ENCODE results near the gene CTTNBP2NL.

CTTNBP2NL gene

GRCh38 chr1:112383759-112384370 lies 12.1 kb upstream of the CTTNBP2NL start:
- no peak overlapping the region for H3K27ac ChIP-seq
- no peak overlapping the region for H3K4me3 ChIP-seq (ENCODE audit: low read depth, low read length)
- DNase-seq, result no peak
- no peaks in the 10 kb centered on the region for H3K9me3 ChIP-seq (ENCODE audit: severe bottlenecking)
- TF ChIP-seq, protein P1, sequence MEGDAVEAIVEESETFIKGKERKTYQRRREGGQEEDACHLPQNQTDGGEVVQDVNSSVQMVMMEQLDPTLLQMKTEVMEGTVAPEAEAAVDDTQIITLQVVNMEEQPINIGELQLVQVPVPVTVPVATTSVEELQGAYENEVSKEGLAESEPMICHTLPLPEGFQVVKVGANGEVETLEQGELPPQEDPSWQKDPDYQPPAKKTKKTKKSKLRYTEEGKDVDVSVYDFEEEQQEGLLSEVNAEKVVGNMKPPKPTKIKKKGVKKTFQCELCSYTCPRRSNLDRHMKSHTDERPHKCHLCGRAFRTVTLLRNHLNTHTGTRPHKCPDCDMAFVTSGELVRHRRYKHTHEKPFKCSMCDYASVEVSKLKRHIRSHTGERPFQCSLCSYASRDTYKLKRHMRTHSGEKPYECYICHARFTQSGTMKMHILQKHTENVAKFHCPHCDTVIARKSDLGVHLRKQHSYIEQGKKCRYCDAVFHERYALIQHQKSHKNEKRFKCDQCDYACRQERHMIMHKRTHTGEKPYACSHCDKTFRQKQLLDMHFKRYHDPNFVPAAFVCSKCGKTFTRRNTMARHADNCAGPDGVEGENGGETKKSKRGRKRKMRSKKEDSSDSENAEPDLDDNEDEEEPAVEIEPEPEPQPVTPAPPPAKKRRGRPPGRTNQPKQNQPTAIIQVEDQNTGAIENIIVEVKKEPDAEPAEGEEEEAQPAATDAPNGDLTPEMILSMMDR (IDR thresholded peaks at IDR 0.05; ENCODE audit: low read depth, low read length), result no peak
- no peaks in the 10 kb centered on the region for H3K36me3 ChIP-seq
- H3K27me3 ChIP-seq (ENCODE audit: insufficient read depth, low read depth, severe bottlenecking), result no peaks in the 10 kb centered on the region

DNA sequence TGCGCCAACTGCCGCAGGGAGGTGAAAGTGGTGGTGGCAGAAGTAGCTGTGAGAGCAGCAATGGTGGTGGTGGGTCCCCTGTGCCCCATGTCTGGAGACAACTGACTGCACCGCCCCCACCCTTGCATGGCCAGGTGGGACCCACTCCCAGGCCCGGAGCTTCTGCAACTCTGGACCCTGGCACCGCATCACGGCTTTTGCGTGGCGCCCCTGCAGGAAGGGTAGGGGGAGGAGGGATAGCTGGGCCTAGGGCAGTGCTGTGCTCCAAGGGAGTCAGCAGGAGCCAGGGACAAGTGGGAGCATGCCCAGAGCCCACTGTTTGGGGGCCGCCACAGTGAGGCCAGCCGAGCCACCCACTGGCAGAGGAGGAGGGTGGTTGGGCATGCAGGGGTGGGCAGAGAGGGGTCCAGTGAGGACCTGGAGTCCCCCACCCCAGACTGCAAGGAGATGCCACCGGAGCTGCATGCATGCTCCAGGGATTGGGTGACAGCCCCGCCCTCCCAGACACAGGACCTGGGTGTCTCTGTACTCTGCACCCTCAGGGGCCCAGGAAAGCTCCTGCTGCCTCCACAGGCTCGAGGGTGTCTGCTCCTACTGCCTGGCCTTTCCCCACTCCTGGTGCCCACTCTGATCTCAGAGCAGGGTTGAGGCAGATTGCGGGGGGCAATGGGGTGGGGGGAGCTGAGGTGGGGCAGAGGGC lies 9.8 kb upstream of the CTTNBP2NL start:
- no peaks in the 10 kb centered on the region for H3K9me3 ChIP-seq (ENCODE audit: severe bottlenecking)
- H3K27me3 ChIP-seq (ENCODE audit: insufficient read depth, low read depth, severe bottlenecking), result no peaks in the 10 kb centered on the region
- no peaks in the 10 kb centered on the region for H3K36me3 ChIP-seq
- H3K4me3 ChIP-seq (ENCODE audit: low read depth, low read length), result no peak overlapping the region
- H3K27ac ChIP-seq, result no peak overlapping the region
- TF ChIP-seq, protein P1 (IDR thresholded peaks at IDR 0.05; ENCODE audit: low read depth, low read length), result no peak
- no peak for DNase-seq

DNA sequence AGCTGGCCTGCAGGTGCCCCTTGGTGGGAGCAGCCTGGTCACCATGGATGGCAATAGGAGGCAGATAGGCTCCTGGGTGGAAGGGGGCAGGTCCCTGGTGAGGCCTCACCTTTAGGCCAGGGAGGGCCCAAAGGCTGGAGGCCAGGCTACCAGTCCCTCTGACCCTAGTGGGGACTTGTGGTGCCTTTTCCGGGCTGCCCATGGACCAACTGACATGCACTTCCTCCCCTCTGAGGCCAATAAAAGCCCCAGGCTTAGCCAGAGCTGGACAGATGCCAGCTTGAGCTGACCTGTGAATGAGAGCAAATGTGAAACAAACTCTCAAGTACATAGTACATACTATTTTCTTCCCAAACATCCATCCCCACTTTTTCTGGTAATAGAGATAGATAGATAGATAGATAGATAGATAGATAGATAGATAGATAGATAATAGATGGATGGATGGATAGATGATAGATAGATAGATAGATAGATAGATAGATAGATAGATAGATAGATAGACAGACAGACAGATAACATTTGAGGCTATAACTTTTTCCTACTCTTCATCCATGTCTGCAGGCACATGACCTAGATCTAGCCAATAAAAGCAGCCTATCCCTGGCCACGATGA lies 9.2 kb upstream of the CTTNBP2NL start:
- no peaks in the 10 kb centered on the region for H3K36me3 ChIP-seq
- no peak overlapping the region for H3K4me3 ChIP-seq (ENCODE audit: low read depth, low read length)
- no peak for DNase-seq

GRCh38 chr1:112387807-112388206 lies 8.2 kb upstream of the CTTNBP2NL start:
- DNase-seq, result no peak
- H3K27me3 ChIP-seq (ENCODE audit: insufficient read depth, low read depth, severe bottlenecking), result no peaks in the 10 kb centered on the region
- TF ChIP-seq, protein P1 (IDR thresholded peaks at IDR 0.05; ENCODE audit: low read depth, low read length), result no peak

More for the DNA sequence above, 9.2 kb upstream of the CTTNBP2NL start:
- no peak overlapping the region for H3K27ac ChIP-seq
- no peaks in the 10 kb centered on the region for H3K9me3 ChIP-seq (ENCODE audit: severe bottlenecking)
- H3K27me3 ChIP-seq (ENCODE audit: insufficient read depth, low read depth, severe bottlenecking), result no peaks in the 10 kb centered on the region
- TF ChIP-seq, protein P1 (IDR thresholded peaks at IDR 0.05; ENCODE audit: low read depth, low read length), result no peak

GRCh38 chr1:112388436-112388835 lies 7.6 kb upstream of the CTTNBP2NL start:
- Histone ChIP-seq H3K4me3 (ENCODE audit: low read depth, low read length) (no peak overlapping the region), H3K9me3 (ENCODE audit: severe bottlenecking) (no peaks in the 10 kb centered on the region), H3K36me3 (no peaks in the 10 kb centered on the region), H3K27ac (no peak overlapping the region), H3K27me3 (ENCODE audit: insufficient read depth, low read depth, severe bottlenecking) (no peaks in the 10 kb centered on the region)
- TF ChIP-seq, protein P1 (IDR thresholded peaks at IDR 0.05; ENCODE audit: low read depth, low read length), result no peak
- DNase-seq, result no peak

More at GRCh38 chr1:112387807-112388206, 8.2 kb upstream of the CTTNBP2NL start:
- no peak overlapping the region for H3K27ac ChIP-seq
- no peaks in the 10 kb centered on the region for H3K36me3 ChIP-seq
- H3K9me3 ChIP-seq (ENCODE audit: severe bottlenecking), result no peaks in the 10 kb centered on the region
- no peak overlapping the region for H3K4me3 ChIP-seq (ENCODE audit: low read depth, low read length)

Data from WERI-Rb-1 (cell line).